H1 (cell line): ENCODE data around the gene MAP3K3. TPM values are rescaled to one million over a fixed set of nuclear protein-coding genes. Genes with fewer than 3 reads are reported as not detected.

Source experiments
- CTCF ChIA-PET: fragments of 300-600 bp; sonication (Branson Sonifier 250); formaldehyde crosslinking; loops from one replicate; lab custom pipeline; 2021; ENCODE audit not compliant: partially characterized antibody; lab: Charles Lee
- POLR2A ChIA-PET: fragments of 300-600 bp; sonication (Branson Sonifier 250); formaldehyde crosslinking; loops from one replicate; lab custom pipeline; 2021; ENCODE audit warnings: inconsistent platforms; ENCODE audit not compliant: partially characterized antibody; lab: Charles Lee
- DNase-seq, 2 experiments: peaks; one replicate each; pipeline versions ENCODE4 v3.0.0 to v3.0.0-alpha.2; 2010 to 2022; ENCODE audit warnings: low spot score in 2 of 2, low read depth in 1 of 2, mixed read lengths in 1 of 2
- FAIRE-seq: peaks from 2 replicates; lab custom pipeline; 2011; peaks lifted over from hg19 to GRCh38; lab: Jason Lieb, UNC
- H2AFZ ChIP-seq: 2 replicates; pipeline ENCODE4 v1.8.1; 2012; ENCODE audit warnings: low read length, inconsistent platforms
- H2AK5ac ChIP-seq: 2 replicates; pipeline ENCODE4 v1.6.1; 2013; ENCODE audit warnings: low read depth, low read length
- H2BK120ac ChIP-seq: replicated peaks from 2 replicates; pipeline ENCODE3; 2013; ENCODE audit warnings: low read depth, low read length, inconsistent platforms
- H2BK12ac ChIP-seq: 2 replicates; pipeline ENCODE4 v1.6.1; 2013; ENCODE audit warnings: low read depth, low read length
- H2BK15ac ChIP-seq: 2 replicates; pipeline ENCODE4 v1.6.1; 2013; ENCODE audit warnings: low read length
- H2BK20ac ChIP-seq: 2 replicates; pipeline ENCODE4 v1.6.1; 2013; ENCODE audit warnings: low read length
- H2BK5ac ChIP-seq: 2 replicates; pipeline ENCODE4 v1.6.1; 2013; ENCODE audit warnings: low read depth, low read length
- H3K14ac ChIP-seq: 2 replicates; pipeline ENCODE4 v1.6.1; 2013; ENCODE audit warnings: inconsistent platforms; ENCODE audit not compliant: insufficient read length
- H3K18ac ChIP-seq: 2 replicates; pipeline ENCODE4 v1.6.1; 2013; ENCODE audit warnings: low read length; ENCODE audit errors: extremely low read depth
- H3K23ac ChIP-seq: 2 replicates; pipeline ENCODE4 v1.6.1; 2013; ENCODE audit warnings: inconsistent platforms; ENCODE audit not compliant: insufficient read length
- H3K23me2 ChIP-seq: 2 replicates; pipeline ENCODE4 v1.6.1; 2013; ENCODE audit warnings: low read depth, low read length
- H3K27ac ChIP-seq: 2 replicates; pipeline ENCODE4 v1.6.1; 2011; ENCODE audit warnings: low read depth, low read length, inconsistent platforms
- H3K27me3 ChIP-seq, 4 experiments: replicated peaks in 1 of 4; 1 replicate in 1 of 4; 2 replicates in 3 of 4; pipeline versions ENCODE4 v1.6.1 to v1.8.1; 2011 to 2013; ENCODE audit warnings: low read length in 3 of 4, mild to moderate bottlenecking in 3 of 4, inconsistent platforms in 2 of 4, mixed read lengths in 2 of 4, moderate library complexity in 1 of 4; ENCODE audit not compliant: control insufficient read depth in 3 of 4, insufficient read depth in 3 of 4; ENCODE audit errors: extremely low read depth in 1 of 4
- H3K36me3 ChIP-seq, 4 experiments: 2 replicates each; pipeline versions ENCODE4 v1.6.1 to v1.8.1; 2011 to 2013; ENCODE audit warnings: mild to moderate bottlenecking in 4 of 4, low read length in 3 of 4, moderate library complexity in 2 of 4, control low read depth in 1 of 4, inconsistent platforms in 1 of 4; ENCODE audit not compliant: insufficient read depth in 4 of 4, control insufficient read depth in 2 of 4
- H3K4ac ChIP-seq: replicated peaks from 2 replicates; pipeline ENCODE3; 2013; ENCODE audit warnings: low read length, low read depth, mixed read lengths, inconsistent platforms; ENCODE audit not compliant: insufficient read length
- H3K4me1 ChIP-seq, 4 experiments: replicated peaks in 1 of 4; 1 replicate in 1 of 4; 2 replicates in 3 of 4; pipeline versions ENCODE4 v1.6.1 to v1.8.1; 2011 to 2013; ENCODE audit warnings: low read length in 3 of 4, inconsistent platforms in 2 of 4, mixed read lengths in 1 of 4; ENCODE audit not compliant: insufficient read depth in 4 of 4, control insufficient read depth in 3 of 4
- H3K4me2 ChIP-seq, 2 experiments: 2 replicates each; pipeline versions ENCODE4 v1.6.1 to v1.8.1; 2011 to 2013; ENCODE audit warnings: low read depth in 2 of 2, low read length in 2 of 2, control low read depth in 1 of 2, inconsistent platforms in 1 of 2, mild to moderate bottlenecking in 1 of 2; ENCODE audit not compliant: insufficient read depth in 1 of 2
- H3K4me3 ChIP-seq, 4 experiments: fragments of 200-600, 300-600 bp in 1 of 4; sonication (generic), shearing (Covaris generic), sonication (Bioruptor Twin) in 1 of 4; 2 replicates each; pipeline versions ENCODE4 v1.5.1 to v1.8.1; 2011 to 2016; ENCODE audit warnings: low read length in 4 of 4, low read depth in 3 of 4, control low read depth in 2 of 4, inconsistent platforms in 2 of 4, mild to moderate bottlenecking in 2 of 4, mixed read lengths in 1 of 4, moderate library complexity in 1 of 4; ENCODE audit not compliant: insufficient read depth in 2 of 4; ENCODE audit errors: extremely low read depth in 1 of 4
- H3K56ac ChIP-seq: replicated peaks from 2 replicates; pipeline ENCODE3; 2013; ENCODE audit warnings: low read depth, mild to moderate bottlenecking, mixed read lengths, low read length, inconsistent platforms; ENCODE audit not compliant: insufficient read length
- H3K79me1 ChIP-seq: 2 replicates; pipeline ENCODE4 v1.6.1; 2013; ENCODE audit warnings: low read depth, low read length, control low read depth
- H3K79me2 ChIP-seq, 2 experiments: 2 replicates each; pipeline versions ENCODE4 v1.6.1 to v1.8.1; 2012 to 2013; ENCODE audit warnings: low read length in 2 of 2, mild to moderate bottlenecking in 2 of 2, inconsistent platforms in 1 of 2; ENCODE audit not compliant: insufficient read depth in 2 of 2, control insufficient read depth in 1 of 2
- H3K9ac ChIP-seq, 4 experiments: replicated peaks in 1 of 4; 1 replicate in 1 of 4; 2 replicates in 3 of 4; pipeline versions ENCODE4 v1.6.1 to v1.8.1; 2011 to 2013; ENCODE audit warnings: low read depth in 3 of 4, low read length in 3 of 4, control low read depth in 2 of 4, mild to moderate bottlenecking in 2 of 4, moderate library complexity in 2 of 4, inconsistent platforms in 1 of 4; ENCODE audit errors: extremely low read depth in 1 of 4
- H3K9me3 ChIP-seq, 2 experiments: 2 replicates each; pipeline versions ENCODE4 v1.6.1 to v1.8.1; 2012 to 2013; ENCODE audit warnings: mild to moderate bottlenecking in 2 of 2, moderate library complexity in 2 of 2, control low read depth in 1 of 2, inconsistent platforms in 1 of 2, low read depth in 1 of 2, low read length in 1 of 2, mixed read lengths in 1 of 2; ENCODE audit not compliant: insufficient read depth in 2 of 2
- H4K20me1 ChIP-seq, 2 experiments: replicated peaks in 1 of 2; 2 replicates each; pipeline versions ENCODE3 to v1.8.1; 2011 to 2013; ENCODE audit warnings: inconsistent platforms in 2 of 2, low read length in 2 of 2, mild to moderate bottlenecking in 1 of 2; ENCODE audit not compliant: insufficient read depth in 2 of 2, control insufficient read depth in 1 of 2
- H4K5ac ChIP-seq: 2 replicates; pipeline ENCODE4 v1.6.1; 2013; ENCODE audit warnings: low read length, low read depth, mixed read lengths, inconsistent platforms; ENCODE audit not compliant: insufficient read length
- H4K8ac ChIP-seq: 2 replicates; pipeline ENCODE4 v1.8.0; 2013; ENCODE audit warnings: mild to moderate bottlenecking, moderate library complexity, low read length, inconsistent platforms; ENCODE audit not compliant: insufficient read depth; ENCODE audit errors: extremely low read depth
- H4K91ac ChIP-seq: replicated peaks from 2 replicates; pipeline ENCODE3; 2013; ENCODE audit warnings: low read length, mixed read lengths, inconsistent platforms; ENCODE audit not compliant: insufficient read length
- CBX5 ChIP-seq: fragments of 300-800, 300-1000 bp; sonication (generic); IDR thresholded peaks from 2 replicates; pipeline ENCODE4 v1.7.1; 2016; ENCODE audit warnings: antibody characterized with exemption, low read length, low read depth
- CREB1 ChIP-seq: IDR thresholded peaks from 2 replicates; pipeline ENCODE4 v1.6.1; 2012; ENCODE audit warnings: inconsistent platforms
- CTBP2 ChIP-seq: IDR thresholded peaks from 2 replicates; pipeline ENCODE4 v1.7.0; 2011; ENCODE audit warnings: borderline replicate concordance, mild to moderate bottlenecking, moderate library complexity, mixed read lengths, low read length; ENCODE audit not compliant: insufficient read depth, insufficient read length
- WGBS, 2 experiments: shearing (Covaris generic) in 1 of 2; methylation state at CpG; one replicate each; pipeline versions ENCODE4 v1.1.6 to v1.1.7; 2013 to 2015; ENCODE audit warnings: low lambda C conversion rate in 2 of 2, mixed read lengths in 2 of 2, inconsistent platforms in 1 of 2, low coverage in 1 of 2, missing lambda C conversion rate in 1 of 2; ENCODE audit not compliant: insufficient replicate concordance in 2 of 2, insufficient coverage in 1 of 2, insufficient read length in 1 of 2; ENCODE audit errors: extremely low coverage in 1 of 2, missing lambda C conversion rate in 1 of 2; 5-methylcytosine and 5-hydroxymethylcytosine counted together
- polyA plus RNA-seq, 7 experiments: library from polyadenylated mRNA; depleted of rRNA in 3 of 7; stranded (reverse) in 5 of 7; unstranded in 2 of 7; fragments of >200 nt in 5 of 7; fragments of 200-250 nt in 2 of 7; gene quantifications; 1 replicate in 5 of 7; 2 replicates in 1 of 7; 4 replicates in 1 of 7; pipeline versions ENCODE4 v1.2.1 to v1.2.3, GENCODE V29; 2011 to 2013; ENCODE audit warnings: missing spikeins in 2 of 7, mixed read lengths in 2 of 7
- total RNA-seq: library from RNA; stranded (reverse); fragmentation: NEBNext Ultra II Directional; extraction: Animal tissue kit (Norgen Biotek cat#: 25700); gene quantifications from 2 replicates; pipeline ENCODE4 v1.2.1, GENCODE V29; 2021

Gene MAP3K3
- total and polyA plus RNA-seq, 2 of the 8 experiments (the other 6 are each of a cell fraction or from before 2014, with no cell fraction given) = 10.3 to 21.0 TPM

DNA sequence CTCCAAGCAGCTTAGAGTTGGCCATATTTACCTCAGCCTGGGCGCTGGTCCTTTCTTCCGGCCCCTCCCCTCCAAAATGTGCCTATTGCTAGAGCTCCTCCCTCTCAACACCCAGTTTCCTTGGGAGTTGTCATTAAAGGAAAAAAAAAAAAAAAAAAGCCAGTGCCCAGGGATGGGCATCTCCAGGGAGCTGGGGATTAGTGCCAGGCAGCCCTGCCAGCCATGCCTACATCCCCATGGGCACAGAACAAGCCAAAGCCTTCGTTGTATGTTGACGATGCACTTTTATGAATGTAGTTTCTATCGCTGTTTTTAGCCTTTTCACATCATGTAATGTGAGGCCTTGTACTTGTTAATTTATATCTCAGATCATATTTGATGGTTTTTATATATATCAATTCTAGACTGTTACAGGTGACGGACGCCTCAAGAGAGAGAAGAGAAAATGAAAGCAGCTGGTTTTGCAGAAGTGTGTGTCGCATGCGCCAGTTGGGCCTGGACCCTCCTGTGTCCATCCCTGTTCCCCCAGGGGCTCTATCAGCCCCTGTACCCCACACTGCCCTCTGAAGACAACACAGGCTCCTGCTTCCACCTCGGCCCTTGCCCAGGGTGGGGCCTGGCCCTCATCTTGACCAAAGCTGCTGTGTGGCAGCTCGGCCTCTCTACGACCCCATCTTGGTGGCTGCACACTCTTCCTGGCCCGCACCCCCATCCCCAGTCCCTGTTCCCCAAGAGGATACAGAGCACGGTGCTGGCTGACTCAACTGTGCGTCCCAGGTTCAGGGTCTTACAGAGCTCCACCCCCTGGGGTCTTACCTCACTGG, 72.9 kb downstream of the MAP3K3 start:
- no peak overlapping the region for H3K4ac ChIP-seq
- H3K56ac ChIP-seq = no peak overlapping the region
- H3K9me3 ChIP-seq = no peaks in the 10 kb centered on the region
- no peak overlapping the region for H3K9ac ChIP-seq
- peaks cover 3 to 6% of the 10 kb centered on the region in 2 experiments for H4K20me1 ChIP-seq
- H3K79me2 ChIP-seq = no peaks in the 10 kb centered on the region
- no peak overlapping the region for H3K18ac ChIP-seq
- no peak overlapping the region for H2AFZ ChIP-seq
- no peak overlapping the region for H2BK20ac ChIP-seq
- H4K5ac ChIP-seq = no peak overlapping the region
- TF ChIP-seq CREB1 (no peak), CTBP2 (no peak), CBX5 (no peak)
- no peak overlapping the region for H2BK15ac ChIP-seq
- H3K14ac ChIP-seq = no peak overlapping the region
- H2BK120ac ChIP-seq = no peak overlapping the region
- H3K36me3 ChIP-seq = peaks cover 2 to 15% (median 3%) of the 10 kb centered on the region in 4 experiments; a peak in 5 of 8 replicates
- peak overlapping the region; percentile 43; the same call in 1 of the 2 replicates for H4K8ac ChIP-seq
- H3K23me2 ChIP-seq = peaks cover 7% of the 10 kb centered on the region; the same call in 1 of the 2 replicates
- ChIA-PET CTCF (interaction anchor here (0.7 to 7.3 kb wide), 15 partner anchors 8 to 270 kb away, joined by 3 to 65 read pairs (median 5); no protein-coding TSS in a partner anchor), POLR2A (interaction anchor here (0.7 to 2.3 kb wide), 8 partner anchors 8 to 99 kb away, joined by 3 to 9 read pairs (median 4); partner anchors contain the start of genes CCDC47, DDX42 and MAP3K3)
- no peak overlapping the region for H3K27ac ChIP-seq
- no peak for FAIRE-seq
- H3K79me1 ChIP-seq = no peaks in the 10 kb centered on the region
- H2BK5ac ChIP-seq = no peak overlapping the region
- no peak overlapping the region for H2AK5ac ChIP-seq
- H3K27me3 ChIP-seq = no peaks in the 10 kb centered on the region
- no peak overlapping the region for H4K91ac ChIP-seq
- no peak overlapping the region for H3K4me2 ChIP-seq
- WGBS, 2 experiments = 85% methylated on average over 15 of the region's 15 CpGs; no CpG with 5 or more reads in 1 of the 2 experiments
- DNase-seq = no peak
- H2BK12ac ChIP-seq = no peak overlapping the region
- H3K23ac ChIP-seq = no peak overlapping the region
- H3K4me3 ChIP-seq = no peak overlapping the region
- peaks cover 0 to 19% (median 7%) of the 10 kb centered on the region in 4 experiments; a peak in 5 of 7 replicates for H3K4me1 ChIP-seq
